GM12878 (cell line): Measurements from ENCODE around the gene RASAL1. TPM values are rescaled to one million over a fixed set of nuclear protein-coding genes. Genes with fewer than 3 reads are reported as not detected.

Source experiments
- ATAC-seq: fragments of 200-7000 bp; cut with Tn5 transposase; 3 replicates; pipeline ENCODE4 v1.9.1; 2020; ENCODE audit warnings: mild to moderate bottlenecking, moderate library complexity
- BruUV-seq: library from RNA; stranded (reverse); fragments of 400-500 nt; replicated peaks from 2 replicates; lab custom pipeline; 2021; lab: Mats Ljungman, UMichigan
- CTCF ChIA-PET: fragments of 300-600 bp; sonication (Branson Sonifier 250); formaldehyde crosslinking; extraction: SDS; loops from one replicate; lab custom pipeline; 2021; ENCODE audit warnings: inconsistent platforms; lab: Yijun Ruan, JAX
- POLR2A ChIA-PET: fragments of 350-600 bp; formaldehyde crosslinking; extraction: SDS; loops from one replicate; lab custom pipeline; 2021; ENCODE audit warnings: inconsistent platforms; lab: Charles Lee
- RAD21 ChIA-PET: fragments of 300-600 bp; sonication (Branson Sonifier 250); formaldehyde crosslinking; loops from one replicate; lab custom pipeline; 2023; ENCODE audit warnings: antibody characterized with exemption; ENCODE audit not compliant: unreplicated experiment; lab: Charles Lee
- SMC1A ChIA-PET: fragments of 300-600 bp; sonication (Branson Sonifier 250); formaldehyde crosslinking; loops from one replicate; lab custom pipeline; 2023; ENCODE audit not compliant: unreplicated experiment, uncharacterized antibody; lab: Charles Lee
- DNase-seq: peaks from one replicate; pipeline ENCODE4 v3.0.0-alpha.2; 2011; ENCODE audit warnings: low read depth, low spot score
- FAIRE-seq: peaks from 3 replicates; lab custom pipeline; 2011; peaks lifted over from hg19 to GRCh38; lab: Jason Lieb, UNC
- H2AFZ ChIP-seq: 2 replicates; pipeline ENCODE4 v1.6.0; 2011; ENCODE audit warnings: low read depth, low read length, control low read depth; ENCODE audit not compliant: control insufficient read depth
- H3K27ac ChIP-seq: 2 replicates; pipeline ENCODE4 v1.5.1; 2011; ENCODE audit warnings: control low read depth; ENCODE audit not compliant: control insufficient read depth, insufficient read depth
- H3K27me3 ChIP-seq, 2 experiments: replicated peaks in 1 of 2; 2 replicates each; pipeline versions ENCODE4 v1.6.0 to v1.6.1; 2011; ENCODE audit warnings: low read length in 1 of 2; ENCODE audit not compliant: control insufficient read depth in 2 of 2, insufficient read depth in 2 of 2
- H3K36me3 ChIP-seq, 2 experiments: 2 replicates each; pipeline ENCODE4 v1.5.1; 2011; ENCODE audit warnings: low read length in 1 of 2; ENCODE audit not compliant: control insufficient read depth in 2 of 2, insufficient read depth in 2 of 2
- H3K4me1 ChIP-seq: 2 replicates; pipeline ENCODE4 v1.6.1; 2011; ENCODE audit warnings: mild to moderate bottlenecking, low read length, moderate library complexity, mixed read lengths; ENCODE audit not compliant: control insufficient read depth, insufficient read depth
- H3K4me2 ChIP-seq: 2 replicates; pipeline ENCODE4 v1.6.0; 2011; ENCODE audit warnings: control low read depth; ENCODE audit not compliant: control insufficient read depth, insufficient read depth
- H3K4me3 ChIP-seq: fragments of 200-600 bp; sonication (generic); 2 replicates; pipeline ENCODE4 v1.5.1; 2016
- H3K79me2 ChIP-seq: 2 replicates; pipeline ENCODE4 v1.6.0; 2011; ENCODE audit warnings: low read length; ENCODE audit not compliant: control insufficient read depth, insufficient read depth
- H3K9ac ChIP-seq: 2 replicates; pipeline ENCODE4 v1.8.0; 2011; ENCODE audit warnings: low read length, control low read depth, mixed read lengths; ENCODE audit not compliant: control insufficient read depth, insufficient read depth
- H3K9me3 ChIP-seq: replicated peaks from 3 replicates; pipeline ENCODE4 v1.5.1; 2011; ENCODE audit warnings: mild to moderate bottlenecking, low read length; ENCODE audit not compliant: control insufficient read depth, insufficient read depth
- H4K20me1 ChIP-seq: 2 replicates; pipeline ENCODE4 v1.6.0; 2011; ENCODE audit not compliant: control insufficient read depth, insufficient read depth
- BCLAF1 ChIP-seq: fragments of 450-650 bp; IDR thresholded peaks from 2 replicates; pipeline ENCODE4 v1.6.1; 2017; ENCODE audit warnings: antibody characterized with exemption, mild to moderate bottlenecking, moderate library complexity
- CBX5 ChIP-seq: sonication (generic); IDR thresholded peaks from 2 replicates; pipeline ENCODE4 v1.6.1; 2016; ENCODE audit warnings: low read depth, moderate library complexity, mild to moderate bottlenecking, inconsistent platforms
- CREB1 ChIP-seq: IDR thresholded peaks from 2 replicates; pipeline ENCODE4 v1.6.1; 2012; ENCODE audit warnings: low read depth, mild to moderate bottlenecking, inconsistent platforms
- ESRRA ChIP-seq: IDR thresholded peaks from 2 replicates; pipeline ENCODE4 v1.6.1; 2012; ENCODE audit warnings: mild to moderate bottlenecking, low read length, improper control_type of control experiment
- FOS ChIP-seq: IDR thresholded peaks from 3 replicates; pipeline ENCODE4 v1.6.1; 2011; ENCODE audit warnings: borderline replicate concordance; ENCODE audit not compliant: insufficient read length; ENCODE audit errors: extremely low read depth
- FOXK2 ChIP-seq: fragments of 450-650 bp; IDR thresholded peaks from 2 replicates; pipeline ENCODE4 v1.6.1; 2017; ENCODE audit warnings: mild to moderate bottlenecking, moderate library complexity
- IRF4 ChIP-seq: IDR thresholded peaks from 2 replicates; pipeline ENCODE4 v1.6.1; 2011; ENCODE audit warnings: low read depth, low read length
- PML ChIP-seq: IDR thresholded peaks from 2 replicates; pipeline ENCODE4 v1.6.1; 2012; ENCODE audit warnings: low read length, inconsistent platforms
- RB1 ChIP-seq: fragments of 450-650 bp; formaldehyde crosslinking; IDR thresholded peaks from 2 replicates; pipeline ENCODE4 v1.6.1; 2017; ENCODE audit warnings: mild to moderate bottlenecking, borderline replicate concordance
- RCOR1 ChIP-seq: conservative IDR thresholded peaks from 2 replicates; pipeline ENCODE4 v1.6.1; 2012; ENCODE audit warnings: low read depth, low read length, improper control_type of control experiment
- SKIL ChIP-seq: fragments of 450-650 bp; IDR thresholded peaks from 2 replicates; pipeline ENCODE4 v1.6.1; 2017; ENCODE audit warnings: mild to moderate bottlenecking, low read depth, inconsistent platforms; ENCODE audit not compliant: poor library complexity, severe bottlenecking
- TCF12 ChIP-seq: IDR thresholded peaks from 2 replicates; pipeline ENCODE4 v1.6.1; 2011; ENCODE audit warnings: low read depth, mild to moderate bottlenecking, low read length
- WGBS: methylation state at CpG from one replicate; pipeline ENCODE4 v1.1.6; 2016; ENCODE audit warnings: low lambda C conversion rate; ENCODE audit not compliant: insufficient replicate concordance, insufficient coverage; ENCODE audit errors: missing lambda C conversion rate; 5-methylcytosine and 5-hydroxymethylcytosine counted together
- in situ Hi-C: fragments of 300-500 bp; cut with MboI; formaldehyde crosslinking; loops from 9 replicates; pipeline ENCODE4 v1.14.3; 2018; ENCODE audit warnings: mixed read lengths
- intact Hi-C: fragments of 100-400 bp; cut with micrococcal nuclease; formaldehyde crosslinking; loops from one replicate; pipeline ENCODE4 v1.14.2; 2022; ENCODE audit not compliant: unreplicated experiment
- polyA plus RNA-seq, 11 experiments: library from polyadenylated mRNA; depleted of rRNA in 4 of 11; unstranded in 6 of 11; stranded (reverse) in 5 of 11; fragments of >200 nt; fragmentation: Nextera tagmentation in 4 of 11; fragmentation: Illumina TruSeq in 1 of 11; extraction: Ambion mirVana in 4 of 11; extraction: Trizol in 1 of 11; gene quantifications; 1 replicate in 1 of 11; 2 replicates in 10 of 11; pipeline versions ENCODE4 v1.2.1 to v1.2.3, GENCODE V29; 2011 to 2016; ENCODE audit warnings: inconsistent platforms in 2 of 11, missing spikeins in 2 of 11, low read depth in 1 of 11
- total RNA-seq, 4 experiments: library from RNA; depleted of rRNA in 3 of 4; stranded (reverse); fragments of >200 nt in 3 of 4; fragmentation: Illumina TruSeq in 1 of 4; extraction: Trizol in 1 of 4; gene quantifications; 2 replicates each; pipeline versions ENCODE4 v1.2.1 to v1.2.3, GENCODE V29; 2013 to 2021
- TF ChIP-seq, protein P1 (sequence below): fragments of 450-650 bp; IDR thresholded peaks from 2 replicates; pipeline ENCODE4 v1.6.1; 2017; ENCODE audit warnings: mild to moderate bottlenecking
- TF ChIP-seq, protein P2 (sequence below): fragments of 450-650 bp; formaldehyde crosslinking; IDR thresholded peaks from 2 replicates; pipeline ENCODE4 v1.4.0; 2022; ENCODE audit warnings: mild to moderate bottlenecking, moderate library complexity

RASAL1 gene
- total and polyA plus RNA-seq, 10 of the 15 experiments (the other 5 are each of a cell fraction or from before 2014, with no cell fraction given): 0.12 to 1.0 (median 0.52) TPM; not detected in 6

DNA sequence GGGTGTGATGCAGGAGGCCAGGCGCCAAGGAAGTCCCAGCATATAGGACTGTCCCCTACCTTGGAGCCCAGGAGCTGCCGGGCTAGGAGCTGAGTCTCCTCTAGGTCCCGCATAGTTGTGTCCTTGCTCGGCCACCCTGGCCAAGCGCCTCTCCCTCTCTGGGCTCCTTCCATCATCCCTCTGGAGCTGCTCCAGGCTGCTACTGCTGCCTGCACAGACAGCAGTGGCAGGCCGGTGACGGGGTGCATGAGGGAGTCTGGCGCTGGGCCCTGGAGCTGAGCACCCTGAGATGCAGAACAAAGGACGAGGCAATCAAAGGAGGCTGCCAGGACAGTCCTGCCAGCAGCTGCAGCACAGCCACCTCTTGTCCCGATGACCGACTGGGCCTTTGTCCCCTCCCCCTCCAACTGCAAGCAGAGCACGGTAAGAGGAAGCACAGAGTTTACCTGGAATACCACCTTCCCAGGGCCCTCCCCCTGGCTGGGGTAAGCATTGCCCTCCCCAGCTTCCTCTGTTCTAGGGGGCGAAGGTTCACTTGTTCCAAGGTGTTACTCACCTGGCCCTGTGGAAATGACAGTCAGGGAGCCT is 68.7 kb downstream of the RASAL1 start:
- intact Hi-C loops: no loop called here
- H3K9ac ChIP-seq: no peak overlapping the region
- H3K36me3 ChIP-seq: no peaks in the 10 kb centered on the region; a peak in 2 of 4 replicates
- FAIRE-seq (no peak), DNase-seq (no peak), ATAC-seq (no peak)
- ChIA-PET CTCF (interaction anchor here (1.1 to 9.5 kb wide), 5 partner anchors 17 to 88 kb away, joined by 3 to 98 read pairs (median 13); partner anchors contain the start of gene OAS2), POLR2A (interaction anchor here (0.8 to 5.6 kb wide), 4 partner anchors 8 to 34 kb away, joined by 4 to 41 read pairs (median 10); no protein-coding TSS in a partner anchor), RAD21 (interaction anchor here (0.6 to 9.1 kb wide), 8 partner anchors 5 to 1138 kb away, joined by 3 to 84 read pairs (median 6); no protein-coding TSS in a partner anchor), SMC1A (interaction anchor here (0.8 to 4.8 kb wide), 6 partner anchors 8 to 32 kb away, joined by 3 to 29 read pairs (median 10); no protein-coding TSS in a partner anchor)
- H3K4me3 ChIP-seq: no peak overlapping the region
- H4K20me1 ChIP-seq: no peaks in the 10 kb centered on the region
- no peak overlapping the region for H2AFZ ChIP-seq
- H3K27me3 ChIP-seq: no peaks in the 10 kb centered on the region
- H3K79me2 ChIP-seq: peaks cover 4% of the 10 kb centered on the region
- in situ Hi-C loops: no loop called here
- BruUV-seq: no TSS peak
- WGBS: 70% methylated on average over 13 of the region's 13 CpGs
- H3K27ac ChIP-seq: no peak overlapping the region
- peaks cover 50% of the 10 kb centered on the region for H3K4me1 ChIP-seq
- H3K9me3 ChIP-seq: no peaks in the 10 kb centered on the region
- H3K4me2 ChIP-seq: no peak overlapping the region
- TF ChIP-seq, protein P1, sequence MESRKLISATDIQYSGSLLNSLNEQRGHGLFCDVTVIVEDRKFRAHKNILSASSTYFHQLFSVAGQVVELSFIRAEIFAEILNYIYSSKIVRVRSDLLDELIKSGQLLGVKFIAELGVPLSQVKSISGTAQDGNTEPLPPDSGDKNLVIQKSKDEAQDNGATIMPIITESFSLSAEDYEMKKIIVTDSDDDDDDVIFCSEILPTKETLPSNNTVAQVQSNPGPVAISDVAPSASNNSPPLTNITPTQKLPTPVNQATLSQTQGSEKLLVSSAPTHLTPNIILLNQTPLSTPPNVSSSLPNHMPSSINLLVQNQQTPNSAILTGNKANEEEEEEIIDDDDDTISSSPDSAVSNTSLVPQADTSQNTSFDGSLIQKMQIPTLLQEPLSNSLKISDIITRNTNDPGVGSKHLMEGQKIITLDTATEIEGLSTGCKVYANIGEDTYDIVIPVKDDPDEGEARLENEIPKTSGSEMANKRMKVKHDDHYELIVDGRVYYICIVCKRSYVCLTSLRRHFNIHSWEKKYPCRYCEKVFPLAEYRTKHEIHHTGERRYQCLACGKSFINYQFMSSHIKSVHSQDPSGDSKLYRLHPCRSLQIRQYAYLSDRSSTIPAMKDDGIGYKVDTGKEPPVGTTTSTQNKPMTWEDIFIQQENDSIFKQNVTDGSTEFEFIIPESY: no peak
- TF ChIP-seq FOS: no peak
- TF ChIP-seq ESRRA: no peak
- no peak for TF ChIP-seq FOXK2
- no peak for TF ChIP-seq CREB1
- TF ChIP-seq SKIL: no peak
- no peak for TF ChIP-seq IRF4
- TF ChIP-seq BCLAF1: no peak
- no peak for TF ChIP-seq CBX5
- no peak for TF ChIP-seq RB1
- no peak for TF ChIP-seq TCF12
- TF ChIP-seq RCOR1: no peak
- TF ChIP-seq PML: no peak
- TF ChIP-seq, protein P2, sequence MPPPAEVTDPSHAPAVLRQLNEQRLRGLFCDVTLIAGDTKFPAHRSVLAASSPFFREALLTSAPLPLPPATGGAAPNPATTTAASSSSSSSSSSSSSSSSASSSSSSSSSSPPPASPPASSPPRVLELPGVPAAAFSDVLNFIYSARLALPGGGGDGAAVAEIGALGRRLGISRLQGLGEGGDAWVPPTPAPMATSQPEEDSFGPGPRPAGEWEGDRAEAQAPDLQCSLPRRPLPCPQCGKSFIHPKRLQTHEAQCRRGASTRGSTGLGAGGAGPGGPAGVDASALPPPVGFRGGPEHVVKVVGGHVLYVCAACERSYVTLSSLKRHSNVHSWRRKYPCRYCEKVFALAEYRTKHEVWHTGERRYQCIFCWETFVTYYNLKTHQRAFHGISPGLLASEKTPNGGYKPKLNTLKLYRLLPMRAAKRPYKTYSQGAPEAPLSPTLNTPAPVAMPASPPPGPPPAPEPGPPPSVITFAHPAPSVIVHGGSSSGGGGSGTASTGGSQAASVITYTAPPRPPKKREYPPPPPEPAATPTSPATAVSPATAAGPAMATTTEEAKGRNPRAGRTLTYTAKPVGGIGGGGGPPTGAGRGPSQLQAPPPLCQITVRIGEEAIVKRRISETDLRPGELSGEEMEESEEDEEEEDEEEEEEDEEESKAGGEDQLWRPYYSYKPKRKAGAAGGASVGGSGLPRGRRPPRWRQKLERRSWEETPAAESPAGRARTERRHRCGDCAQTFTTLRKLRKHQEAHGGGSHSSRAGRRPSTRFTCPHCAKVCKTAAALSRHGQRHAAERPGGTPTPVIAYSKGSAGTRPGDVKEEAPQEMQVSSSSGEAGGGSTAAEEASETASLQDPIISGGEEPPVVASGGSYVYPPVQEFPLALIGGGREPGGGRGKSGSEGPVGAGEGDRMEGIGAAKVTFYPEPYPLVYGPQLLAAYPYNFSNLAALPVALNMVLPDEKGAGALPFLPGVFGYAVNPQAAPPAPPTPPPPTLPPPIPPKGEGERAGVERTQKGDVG (CRISPR knock-in tag): no peak
